Naive thymus-derived CD4-positive, alpha-beta T cell (primary cell): ENCODE data around the gene ADAMTS13. TPM values are rescaled to one million over a fixed set of nuclear protein-coding genes. Genes with fewer than 3 reads are reported as not detected.

Experiments
- ATAC-seq: fragments of 150-1000 bp; cut with Tn5 transposase; 2 replicates; pipeline ENCODE4 v1.10.0; 2021; ENCODE audit warnings: mild to moderate bottlenecking, moderate library complexity
- CTCF ChIA-PET: fragments of 350-600 bp; sonication (Branson Sonifier 250); formaldehyde crosslinking; loops from one replicate; lab custom pipeline; 2021; ENCODE audit warnings: antibody characterized with exemption; lab: Charles Lee
- POLR2A ChIA-PET: fragments of 350-600 bp; sonication (Branson Sonifier 250); formaldehyde crosslinking; loops from one replicate; lab custom pipeline; 2021; ENCODE audit warnings: antibody characterized with exemption, inconsistent platforms; lab: Charles Lee
- DNase-seq, 9 donors: peaks; one replicate each; pipeline versions ENCODE4 v3.0.0 to v3.0.0-alpha.2; 2020 to 2022; ENCODE audit warnings: mixed read lengths in 1 of 9
- H3K27ac ChIP-seq: one replicate; pipeline ENCODE4 v1.7.0; 2013; ENCODE audit warnings: mild to moderate bottlenecking, low read depth, low read length, moderate library complexity
- H3K27me3 ChIP-seq, 2 donors: one replicate each; pipeline ENCODE4 v1.7.0; 2013; ENCODE audit warnings: low read length in 2 of 2, mild to moderate bottlenecking in 2 of 2, moderate library complexity in 2 of 2; ENCODE audit not compliant: control insufficient read depth in 2 of 2, insufficient read depth in 2 of 2
- H3K36me3 ChIP-seq, 3 experiments: 1 replicate in 2 of 3; 2 replicates in 1 of 3; pipeline ENCODE4 v1.7.0; 2013; ENCODE audit warnings: low read length in 3 of 3, mild to moderate bottlenecking in 3 of 3, moderate library complexity in 1 of 3; ENCODE audit not compliant: insufficient read depth in 3 of 3, control insufficient read depth in 2 of 3
- H3K4me1 ChIP-seq, 2 donors: one replicate each; pipeline ENCODE4 v1.7.0; 2013; ENCODE audit warnings: low read length in 2 of 2, mild to moderate bottlenecking in 2 of 2, moderate library complexity in 1 of 2; ENCODE audit not compliant: control insufficient read depth in 2 of 2, insufficient read depth in 2 of 2
- H3K4me3 ChIP-seq: 2 replicates; pipeline ENCODE4 v1.7.0; 2013; ENCODE audit warnings: mild to moderate bottlenecking, low read length
- H3K9me3 ChIP-seq, 3 experiments: 1 replicate in 2 of 3; 2 replicates in 1 of 3; pipeline ENCODE4 v1.7.0; 2013; ENCODE audit warnings: low read length in 3 of 3; ENCODE audit not compliant: control insufficient read depth in 2 of 3
- H3K27ac Mint-ChIP-seq, 9 donors: one replicate each; pipeline ENCODE4 v1.8.0; 2020 to 2022; ENCODE audit warnings: mixed read lengths in 9 of 9, mild to moderate bottlenecking in 8 of 9, moderate library complexity in 5 of 9, inconsistent platforms in 2 of 9
- H3K27me3 Mint-ChIP-seq, 5 donors: one replicate each; pipeline ENCODE4 v1.8.0; 2021 to 2022; ENCODE audit warnings: mixed read lengths in 5 of 5, mild to moderate bottlenecking in 1 of 5
- H3K36me3 Mint-ChIP-seq, 5 donors: one replicate each; pipeline ENCODE4 v1.8.0; 2020 to 2022; ENCODE audit warnings: mixed read lengths in 5 of 5, mild to moderate bottlenecking in 3 of 5, inconsistent platforms in 1 of 5
- H3K4me1 Mint-ChIP-seq, 7 donors: one replicate each; pipeline ENCODE4 v1.8.0; 2020 to 2022; ENCODE audit warnings: mixed read lengths in 7 of 7, mild to moderate bottlenecking in 3 of 7, inconsistent platforms in 1 of 7
- H3K4me3 Mint-ChIP-seq, 10 donors: one replicate each; pipeline ENCODE4 v1.8.0; 2020 to 2022; ENCODE audit warnings: mild to moderate bottlenecking in 10 of 10, mixed read lengths in 10 of 10, moderate library complexity in 6 of 10, inconsistent platforms in 2 of 10
- H3K9me3 Mint-ChIP-seq, 11 donors: one replicate each; pipeline ENCODE4 v1.8.0; 2020 to 2022; ENCODE audit warnings: mixed read lengths in 11 of 11, mild to moderate bottlenecking in 4 of 11, inconsistent platforms in 1 of 11, moderate library complexity in 1 of 11
- intact Hi-C, 2 donors: fragments of 100-400 bp; cut with micrococcal nuclease; formaldehyde crosslinking; loops; one replicate each; pipeline ENCODE4 v1.15.1; 2023
- polyA plus RNA-seq, 2 donors: library from polyadenylated mRNA; unstranded; fragments of 300-500 nt; fragmentation: Illumina TruSeq; gene quantifications; one replicate each; pipeline ENCODE4 v1.2.3, GENCODE V29; 2021
- total RNA-seq, 6 experiments: library from RNA in 5 of 6; stranded (reverse) in 5 of 6; gene quantifications; 1 replicate in 5 of 6; 2 replicates in 1 of 6; pipeline ENCODE4 v1.2.3 and lab custom pipeline; 2021 to 2026

Gene ADAMTS13
- total and polyA plus RNA-seq, 7 experiments from 2014 or later: 0.07 to 3.1 (median 2.4) TPM

GRCh38 chr9:133419005-133419404, 3.2 kb upstream of the ADAMTS13 start:
- Histone ChIP-seq H3K4me3 (no peak overlapping the region), H3K36me3 (peaks cover 0 to 12% (median 0%) of the 10 kb centered on the region in 3 experiments), H3K9me3 (no peaks in the 10 kb centered on the region), H3K27me3 (no peaks in the 10 kb centered on the region), H3K4me1 (peaks cover 10 to 14% of the 10 kb centered on the region in 2 donors), H3K27ac (no peak overlapping the region)
- POLR2A ChIA-PET: no interaction called here
- Mint-ChIP-seq H3K36me3 (peaks cover 0 to 15% (median 0%) of the 10 kb centered on the region in 5 donors), H3K27ac (peak overlapping the region; percentile 65 to 93 (median 88)), H3K4me3 (peak overlapping the region; percentile 59 to 93 (median 90)), H3K9me3 (peaks cover 0 to 6% (median 0%) of the 10 kb centered on the region in 11 donors), H3K27me3 (peaks cover 0 to 4% (median 0%) of the 10 kb centered on the region in 5 donors), H3K4me1 (peaks cover 28 to 55% (median 49%) of the 10 kb centered on the region in 7 donors)
- ATAC-seq: no peak
- no peak for DNase-seq
- intact Hi-C loops: loop anchor here (2.0 to 10.0 kb wide), 4 partner anchors 42 to 286 kb away; partner anchors contain the start of genes MED22 (in 1 of the 2), RPL7A (in 1 of the 2), SLC2A6 (in 1 of the 2) and STKLD1 (in 1 of the 2)
- CTCF ChIA-PET: interaction anchor here (0.9 kb wide), 1 partner anchor 89 kb away, joined by 3 read pairs; no protein-coding TSS in a partner anchor

GRCh38 chr9:133420392-133420827, 1.8 kb upstream of the ADAMTS13 start:
- CTCF ChIA-PET: no interaction called here
- H3K27ac Mint-ChIP-seq: peak overlapping the region in 3 of 9 donors; percentile 13 to 54 (median 38)
- H3K27me3 ChIP-seq: no peaks in the 10 kb centered on the region
- POLR2A ChIA-PET: no interaction called here
- H3K27me3 Mint-ChIP-seq: peaks cover 0 to 9% (median 0%) of the 10 kb centered on the region in 5 donors
- intact Hi-C loops: no loop called here
- H3K9me3 Mint-ChIP-seq: peaks cover 0 to 6% (median 0%) of the 10 kb centered on the region in 11 donors
- no peaks in the 10 kb centered on the region for H3K36me3 ChIP-seq
- H3K4me3 Mint-ChIP-seq: peak overlapping the region in 2 of 10 donors; percentile 21 to 64
- no peaks in the 10 kb centered on the region for H3K9me3 ChIP-seq
- no peak overlapping the region for H3K27ac ChIP-seq
- peaks cover 10 to 12% of the 10 kb centered on the region in 2 donors for H3K4me1 ChIP-seq
- peak in 2 of 9 donors; percentile 14 to 20 for DNase-seq
- H3K36me3 Mint-ChIP-seq: peaks cover 0 to under 1% (median 0%) of the 10 kb centered on the region in 5 donors
- no peak for ATAC-seq
- peaks cover 21 to 44% (median 35%) of the 10 kb centered on the region in 7 donors for H3K4me1 Mint-ChIP-seq
- no peak overlapping the region for H3K4me3 ChIP-seq

DNA sequence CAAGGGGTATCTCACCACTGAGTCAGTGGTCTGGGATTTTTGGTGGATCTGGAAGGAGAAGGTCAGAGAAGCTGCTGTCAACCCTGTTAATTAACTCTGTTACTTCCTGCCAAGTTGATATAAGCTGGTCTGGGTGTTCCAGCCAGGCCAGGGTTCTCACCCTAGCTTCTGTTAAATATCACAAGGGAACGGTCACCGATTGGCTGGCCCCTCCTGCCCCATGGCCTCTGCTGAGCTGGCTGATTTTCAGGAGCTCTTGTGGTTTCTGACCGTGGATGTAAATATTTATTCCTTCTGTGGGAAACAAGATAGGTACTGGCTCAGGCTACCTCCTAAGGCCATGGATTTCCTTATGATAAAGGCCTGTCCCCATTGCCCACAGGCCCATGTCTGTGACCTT, 1.0 kb downstream of the ADAMTS13 start:
- POLR2A ChIA-PET: no interaction called here
- intact Hi-C loops: no loop called here
- Histone ChIP-seq H3K4me1 (no peaks in the 10 kb centered on the region), H3K27ac (no peak overlapping the region), H3K4me3 (no peak overlapping the region), H3K9me3 (no peaks in the 10 kb centered on the region), H3K27me3 (no peaks in the 10 kb centered on the region), H3K36me3 (no peaks in the 10 kb centered on the region)
- CTCF ChIA-PET: no interaction called here
- ATAC-seq (no peak), DNase-seq (no peak)
- H3K27me3 Mint-ChIP-seq: peaks cover 8 to 29% (median 18%) of the 10 kb centered on the region in 5 donors
- H3K9me3 Mint-ChIP-seq: peaks cover 0 to 6% (median 0%) of the 10 kb centered on the region in 11 donors
- H3K27ac Mint-ChIP-seq: peak overlapping the region in 1 of 9 donors; percentile 14
- H3K36me3 Mint-ChIP-seq: no peaks in the 10 kb centered on the region
- no peak overlapping the region for H3K4me3 Mint-ChIP-seq
- H3K4me1 Mint-ChIP-seq: peaks cover 15 to 28% (median 19%) of the 10 kb centered on the region in 7 donors

- ATAC-seq: no peak
- peaks cover 0 to 2% (median 0%) of the 10 kb centered on the region in 11 donors for H3K9me3 Mint-ChIP-seq
- no peaks in the 10 kb centered on the region for H3K36me3 Mint-ChIP-seq
- ChIA-PET CTCF (no interaction called here), POLR2A (no interaction called here)
- H3K27me3 ChIP-seq: no peaks in the 10 kb centered on the region
- H3K4me1 Mint-ChIP-seq: peaks cover 7 to 18% (median 11%) of the 10 kb centered on the region in 7 donors
- no peak overlapping the region for H3K27ac Mint-ChIP-seq
- H3K27me3 Mint-ChIP-seq: peaks cover 8 to 30% (median 20%) of the 10 kb centered on the region in 5 donors
- H3K4me3 ChIP-seq: no peak overlapping the region
- intact Hi-C loops: no loop called here
- H3K4me3 Mint-ChIP-seq: no peak overlapping the region
- H3K4me1 ChIP-seq: no peaks in the 10 kb centered on the region
- H3K27ac ChIP-seq: no peak overlapping the region
- DNase-seq: no peak
- no peaks in the 10 kb centered on the region for H3K36me3 ChIP-seq
- H3K9me3 ChIP-seq: no peaks in the 10 kb centered on the region
Observed at GRCh38 chr9:133424187-133424586, 2.0 kb downstream of the ADAMTS13 start.

DNA sequence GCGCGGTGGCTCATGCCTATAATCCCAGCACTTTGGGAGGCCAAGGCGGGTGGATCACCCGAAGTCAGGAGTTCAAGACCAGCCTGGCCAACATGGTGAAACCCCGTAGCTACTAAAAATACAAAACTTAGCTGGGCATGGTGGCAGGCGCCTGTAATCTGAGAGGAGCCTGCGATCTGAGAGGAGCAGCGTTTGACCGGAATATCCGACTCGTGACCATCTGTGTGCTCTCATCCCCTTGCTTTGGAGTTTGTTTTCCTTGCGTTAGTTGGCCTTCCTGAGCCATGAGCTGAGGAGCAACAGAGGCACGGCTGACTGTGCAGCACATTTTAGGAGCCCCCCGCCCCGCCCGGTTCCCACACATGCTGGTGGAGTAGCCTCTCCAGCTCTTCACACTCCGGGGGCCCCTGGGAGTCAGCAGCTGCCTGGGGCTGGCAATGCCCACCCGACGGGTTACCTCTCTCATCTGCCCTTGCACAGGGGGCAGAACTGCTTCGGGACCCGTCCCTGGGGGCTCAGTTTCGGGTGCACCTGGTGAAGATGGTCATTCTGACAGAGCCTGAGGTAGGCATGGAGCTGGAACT, 3.0 kb downstream of the ADAMTS13 start:
- intact Hi-C loops: no loop called here
- ATAC-seq (no peak), DNase-seq (no peak)
- Mint-ChIP-seq H3K4me3 (no peak overlapping the region), H3K9me3 (no peaks in the 10 kb centered on the region), H3K4me1 (peaks cover 3 to 16% (median 10%) of the 10 kb centered on the region in 7 donors), H3K27me3 (peaks cover 8 to 31% (median 20%) of the 10 kb centered on the region in 5 donors), H3K36me3 (no peaks in the 10 kb centered on the region), H3K27ac (no peak overlapping the region)
- CTCF ChIA-PET: interaction anchor here (0.6 kb wide), 1 partner anchor 212 kb away, joined by 4 read pairs; no protein-coding TSS in a partner anchor
- no peaks in the 10 kb centered on the region for H3K4me1 ChIP-seq
- POLR2A ChIA-PET: no interaction called here
- no peak overlapping the region for H3K4me3 ChIP-seq
- H3K27me3 ChIP-seq: no peaks in the 10 kb centered on the region
- no peaks in the 10 kb centered on the region for H3K9me3 ChIP-seq
- no peak overlapping the region for H3K27ac ChIP-seq
- H3K36me3 ChIP-seq: no peaks in the 10 kb centered on the region

GRCh38 chr9:133426011-133426410, 3.8 kb downstream of the ADAMTS13 start:
- DNase-seq (no peak), ATAC-seq (no peak)
- Histone ChIP-seq H3K36me3 (no peaks in the 10 kb centered on the region), H3K27me3 (no peaks in the 10 kb centered on the region), H3K4me1 (no peaks in the 10 kb centered on the region), H3K4me3 (no peak overlapping the region), H3K9me3 (no peaks in the 10 kb centered on the region), H3K27ac (no peak overlapping the region)
- H3K27ac Mint-ChIP-seq: no peak overlapping the region
- H3K36me3 Mint-ChIP-seq: no peaks in the 10 kb centered on the region
- intact Hi-C loops: no loop called here
- peaks cover 0 to 2% (median 0%) of the 10 kb centered on the region in 11 donors for H3K9me3 Mint-ChIP-seq
- peak overlapping the region in 2 of 10 donors; percentile 7 to 12 for H3K4me3 Mint-ChIP-seq
- H3K27me3 Mint-ChIP-seq: peaks cover 8 to 33% (median 20%) of the 10 kb centered on the region in 5 donors
- ChIA-PET CTCF (no interaction called here), POLR2A (no interaction called here)
- peaks cover 0 to 13% (median 8%) of the 10 kb centered on the region in 7 donors for H3K4me1 Mint-ChIP-seq
